B cell (primary cell): Measurements from ENCODE around the gene ULBP2. TPM values are rescaled to one million over a fixed set of nuclear protein-coding genes. Genes with fewer than 3 reads are reported as not detected.

Experiments used
- ATAC-seq: fragments of 200-7000 bp; cut with Tn5 transposase; one replicate; pipeline ENCODE4 v1.10.0; 2021; ENCODE audit warnings: low read depth, mild to moderate bottlenecking, moderate number of reproducible peaks, moderate library complexity
- CTCF ChIA-PET: fragments of 350-600 bp; sonication (Branson Sonifier 250); formaldehyde crosslinking; loops from one replicate; lab custom pipeline; 2021; ENCODE audit warnings: antibody characterized with exemption, inconsistent platforms; lab: Charles Lee
- POLR2A ChIA-PET: fragments of 350-600 bp; sonication (Branson Sonifier 250); formaldehyde crosslinking; loops from one replicate; lab custom pipeline; 2021; ENCODE audit warnings: antibody characterized with exemption; lab: Charles Lee
- DNase-seq: peaks from one replicate; pipeline ENCODE4 v3.0.0; 2013
- H2AFZ ChIP-seq: 2 replicates; pipeline ENCODE4 v1.6.1; 2012; ENCODE audit warnings: mild to moderate bottlenecking, low read depth, low read length; ENCODE audit not compliant: insufficient read depth, poor library complexity, severe bottlenecking
- H3K27ac ChIP-seq, 2 donors: 1 replicate in 1 of 2; 2 replicates in 1 of 2; pipeline ENCODE4 v1.5.1; 2012 to 2013; ENCODE audit warnings: low read length in 2 of 2, mild to moderate bottlenecking in 2 of 2, moderate library complexity in 1 of 2
- H3K27me3 ChIP-seq, 4 experiments: fragments of 200-600 bp in 1 of 4; sonication (generic) in 1 of 4; replicated peaks in 1 of 4; 1 replicate in 2 of 4; 2 replicates in 2 of 4; pipeline versions ENCODE4 v1.6.1 to v1.7.0; 2013 to 2016; ENCODE audit warnings: low read length in 3 of 4, mild to moderate bottlenecking in 2 of 4, mixed read lengths in 1 of 4, moderate library complexity in 1 of 4; ENCODE audit not compliant: insufficient read depth in 4 of 4, control insufficient read depth in 3 of 4; ENCODE audit errors: control extremely low read depth in 1 of 4
- H3K36me3 ChIP-seq, 2 experiments: replicated peaks in 1 of 2; 1 replicate in 1 of 2; 2 replicates in 1 of 2; pipeline versions ENCODE4 v1.6.1 to v1.7.1; 2013; ENCODE audit warnings: low read length in 1 of 2; ENCODE audit not compliant: insufficient read depth in 2 of 2, control insufficient read depth in 1 of 2; ENCODE audit errors: control extremely low read depth in 1 of 2, extremely low read depth in 1 of 2
- H3K4me1 ChIP-seq, 2 donors: fragments of 200-600 bp in 1 of 2; sonication (generic) in 1 of 2; 1 replicate in 1 of 2; 2 replicates in 1 of 2; pipeline versions ENCODE4 v1.5.1 to v1.6.1; 2013 to 2017; ENCODE audit warnings: low read length in 2 of 2; ENCODE audit not compliant: control insufficient read depth in 2 of 2, insufficient read depth in 2 of 2
- H3K4me2 ChIP-seq: replicated peaks from 2 replicates; pipeline ENCODE3; 2012; ENCODE audit warnings: mild to moderate bottlenecking, low read depth, low read length; ENCODE audit not compliant: poor library complexity, severe bottlenecking
- H3K4me3 ChIP-seq, 5 experiments: fragments of 200-600 bp in 1 of 5; sonication (generic) in 1 of 5; 1 replicate in 3 of 5; 2 replicates in 2 of 5; pipeline versions ENCODE4 v1.5.1 to v1.7.0; 2011 to 2016; ENCODE audit warnings: low read length in 4 of 5, mild to moderate bottlenecking in 4 of 5, low read depth in 2 of 5, control low read depth in 1 of 5, moderate library complexity in 1 of 5; ENCODE audit not compliant: insufficient read depth in 1 of 5; ENCODE audit errors: control extremely low read depth in 1 of 5, extremely low read depth in 1 of 5
- H3K79me2 ChIP-seq: fragments of 200-600 bp; sonication (generic); one replicate; pipeline ENCODE4 v1.6.0; 2016; ENCODE audit warnings: low read length; ENCODE audit not compliant: control insufficient read depth, insufficient read depth
- H3K9ac ChIP-seq: fragments of 200-600 bp; sonication (generic); 2 replicates; pipeline ENCODE4 v1.6.1; 2017; ENCODE audit warnings: mild to moderate bottlenecking, low read length, moderate library complexity
- H3K9me3 ChIP-seq, 3 donors: one replicate each; pipeline versions ENCODE4 v1.6.1 to v1.7.1; 2013; ENCODE audit warnings: low read length in 2 of 3; ENCODE audit not compliant: control insufficient read depth in 2 of 3, insufficient read depth in 1 of 3; ENCODE audit errors: control extremely low read depth in 1 of 3
- H4K20me1 ChIP-seq: 2 replicates; pipeline ENCODE4 v1.6.0; 2012; ENCODE audit warnings: mild to moderate bottlenecking, low read length; ENCODE audit not compliant: insufficient read depth, control insufficient read depth, poor library complexity, severe bottlenecking
- H3K27ac Mint-ChIP-seq: one replicate; pipeline ENCODE4 v1.8.0; 2021; ENCODE audit warnings: mixed read lengths
- H3K27me3 Mint-ChIP-seq: one replicate; pipeline ENCODE4 v1.8.0; 2021; ENCODE audit warnings: mixed read lengths
- H3K4me1 Mint-ChIP-seq: one replicate; pipeline ENCODE4 v1.8.0; 2021; ENCODE audit warnings: mixed read lengths
- H3K4me3 Mint-ChIP-seq: one replicate; pipeline ENCODE4 v1.8.0; 2021; ENCODE audit warnings: mixed read lengths
- H3K9me3 Mint-ChIP-seq: one replicate; pipeline ENCODE4 v1.8.0; 2022; ENCODE audit warnings: mixed read lengths; ENCODE audit not compliant: insufficient read depth
- CTCF ChIP-seq: fragments of 200-600 bp; IDR thresholded peaks from one replicate; pipeline ENCODE4 v1.8.0; 2022; ENCODE audit warnings: antibody characterized with exemption, mild to moderate bottlenecking
- EZH2 ChIP-seq: IDR thresholded peaks from 2 replicates; pipeline ENCODE4 v1.6.1; 2012; ENCODE audit warnings: borderline replicate concordance, low read depth, mild to moderate bottlenecking, moderate library complexity, low read length; ENCODE audit not compliant: insufficient read depth, poor library complexity, severe bottlenecking
- WGBS: methylation state at CpG from one replicate; pipeline ENCODE4 v1.1.5; 2013; ENCODE audit warnings: missing lambda C conversion rate; ENCODE audit not compliant: insufficient coverage; 5-methylcytosine and 5-hydroxymethylcytosine counted together
- intact Hi-C: fragments of 100-400 bp; cut with micrococcal nuclease; formaldehyde crosslinking; loops from one replicate; pipeline ENCODE4 v1.10.0; 2022
- polyA plus RNA-seq: library from polyadenylated mRNA; depleted of rRNA; stranded (reverse); fragments of >200 nt; gene quantifications from 2 replicates; pipeline ENCODE4 v1.2.3, GENCODE V29; 2012
- total RNA-seq, 2 donors: library from RNA; stranded (reverse); fragments of 120-200 nt in 1 of 2; gene quantifications; 1 replicate in 1 of 2; 2 replicates in 1 of 2; pipeline versions ENCODE4 v1.2.3 to v1.2.4, GENCODE V29; 2013 to 2022

Gene ULBP2
- total and polyA plus RNA-seq, 2 donors (not counting 1 experiment from before 2014, with no cell fraction given), result 0.31 TPM; not detected in 1

DNA sequence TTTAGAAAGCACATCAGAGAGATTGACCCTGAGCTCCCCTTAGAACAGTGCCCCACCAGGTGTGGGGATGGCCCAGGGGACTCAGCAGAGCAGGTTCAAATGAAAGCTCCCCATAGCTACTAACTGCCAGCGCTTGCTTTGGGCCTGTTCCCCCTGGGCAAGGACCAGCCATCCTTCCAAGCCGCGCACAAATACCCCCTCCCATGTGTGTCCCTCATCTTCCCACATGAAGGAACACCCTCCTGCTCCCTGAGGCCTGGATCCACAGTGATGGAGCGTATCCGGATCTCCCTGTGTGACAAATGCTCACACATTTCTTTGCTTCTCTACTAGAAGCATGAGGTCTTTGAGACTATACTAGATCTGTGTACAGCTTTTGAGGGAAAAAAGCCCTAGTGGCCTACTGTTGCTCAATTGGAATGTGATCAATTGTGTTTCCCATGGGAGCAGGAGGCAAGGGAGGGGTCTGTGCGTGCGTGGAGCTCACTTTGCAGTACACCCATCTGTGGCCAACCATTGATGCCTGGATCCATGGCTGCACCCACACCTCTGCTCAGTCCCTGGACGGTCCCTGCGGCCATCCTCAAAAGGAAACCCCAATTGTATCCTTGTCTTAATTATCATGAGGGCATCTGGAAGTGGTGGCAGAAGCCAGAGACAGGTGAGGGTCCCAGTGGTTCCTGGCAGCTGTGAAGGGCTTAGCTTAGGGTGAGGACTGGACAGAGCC lies 17.4 kb upstream of the ULBP2 start:
- POLR2A ChIA-PET, result no interaction called here
- no peak for DNase-seq

More for the DNA sequence above, 17.4 kb upstream of the ULBP2 start:
- Histone ChIP-seq H3K36me3 (no peaks in the 10 kb centered on the region), H3K9ac (no peak overlapping the region), H3K79me2 (no peaks in the 10 kb centered on the region), H3K27ac (no peak overlapping the region), H3K4me3 (no peak overlapping the region), H3K4me1 (peaks cover 29 to 37% of the 10 kb centered on the region in 2 donors), H3K27me3 (peaks cover 0 to 79% (median 49%) of the 10 kb centered on the region in 4 experiments), H3K4me2 (no peak overlapping the region), H2AFZ (no peak overlapping the region), H4K20me1 (no peaks in the 10 kb centered on the region), H3K9me3 (peaks cover 0 to 33% (median 0%) of the 10 kb centered on the region in 3 donors)
- Mint-ChIP-seq H3K27me3 (peaks cover 85% of the 10 kb centered on the region), H3K9me3 (no peaks in the 10 kb centered on the region), H3K27ac (no peak overlapping the region), H3K4me1 (peaks cover 36% of the 10 kb centered on the region), H3K4me3 (peak overlapping the region; percentile 59)
- 84% methylated on average over 6 of the region's 9 CpGs for WGBS
- no peak for ATAC-seq
- intact Hi-C loops, result no loop called here
- TF ChIP-seq EZH2 (no peak), CTCF (no peak)
- CTCF ChIA-PET, result interaction anchor here (1.1 to 2.4 kb wide), 4 partner anchors 86 to 92 kb away, joined by 3 to 10 read pairs (median 5); no protein-coding TSS in a partner anchor
